Measurements from ENCODE around the gene SRRM5.

DNA sequence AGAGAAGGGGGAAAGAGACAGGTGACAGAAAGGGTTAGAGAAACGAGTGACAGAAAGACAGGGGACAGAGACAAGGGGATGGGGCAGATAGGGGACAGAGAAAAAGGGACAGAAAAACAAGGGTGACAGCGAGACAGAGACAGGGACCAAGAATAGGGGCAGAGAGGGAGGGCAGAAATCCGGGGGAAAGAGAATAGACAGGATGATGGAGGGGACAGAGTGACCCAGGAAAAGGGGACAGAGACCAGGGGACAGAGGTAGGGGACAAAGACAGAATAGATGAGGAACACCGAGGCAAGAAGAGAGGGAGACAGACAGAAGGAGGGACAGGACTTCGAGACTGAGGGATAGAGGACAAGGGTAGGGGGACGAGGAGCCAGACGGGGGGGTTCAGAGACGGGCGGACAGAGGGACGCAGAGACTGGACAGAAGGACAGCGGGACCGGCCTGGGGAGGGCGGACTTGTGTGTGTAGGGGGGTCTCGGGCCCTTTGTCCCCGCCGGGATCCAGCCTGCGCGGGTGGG, 27.2 kb downstream of the SRRM5 start:
- no peak for TF ChIP-seq POLR2AphosphoS5 (IDR thresholded peaks at IDR 0.05; ENCODE audit: insufficient read depth in 1 of 2, low read depth in 1 of 2)
- TF ChIP-seq, protein P1, sequence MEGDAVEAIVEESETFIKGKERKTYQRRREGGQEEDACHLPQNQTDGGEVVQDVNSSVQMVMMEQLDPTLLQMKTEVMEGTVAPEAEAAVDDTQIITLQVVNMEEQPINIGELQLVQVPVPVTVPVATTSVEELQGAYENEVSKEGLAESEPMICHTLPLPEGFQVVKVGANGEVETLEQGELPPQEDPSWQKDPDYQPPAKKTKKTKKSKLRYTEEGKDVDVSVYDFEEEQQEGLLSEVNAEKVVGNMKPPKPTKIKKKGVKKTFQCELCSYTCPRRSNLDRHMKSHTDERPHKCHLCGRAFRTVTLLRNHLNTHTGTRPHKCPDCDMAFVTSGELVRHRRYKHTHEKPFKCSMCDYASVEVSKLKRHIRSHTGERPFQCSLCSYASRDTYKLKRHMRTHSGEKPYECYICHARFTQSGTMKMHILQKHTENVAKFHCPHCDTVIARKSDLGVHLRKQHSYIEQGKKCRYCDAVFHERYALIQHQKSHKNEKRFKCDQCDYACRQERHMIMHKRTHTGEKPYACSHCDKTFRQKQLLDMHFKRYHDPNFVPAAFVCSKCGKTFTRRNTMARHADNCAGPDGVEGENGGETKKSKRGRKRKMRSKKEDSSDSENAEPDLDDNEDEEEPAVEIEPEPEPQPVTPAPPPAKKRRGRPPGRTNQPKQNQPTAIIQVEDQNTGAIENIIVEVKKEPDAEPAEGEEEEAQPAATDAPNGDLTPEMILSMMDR (IDR thresholded peaks at IDR 0.05): no peak
- no peak for TF ChIP-seq POLR2A (IDR thresholded peaks at IDR 0.05)

Data from vagina (tissue), 2 donors.